PC-3 (cell line): ENCODE data around the gene GRB14. TPM values are rescaled to one million over a fixed set of nuclear protein-coding genes. Genes with fewer than 3 reads are reported as not detected.

Source experiments
- ATAC-seq: fragments of 200-7000 bp; cut with Tn5 transposase; 2 replicates; pipeline ENCODE4 v1.9.1; 2020; ENCODE audit warnings: mild to moderate bottlenecking, moderate library complexity
- BruUV-seq: library from RNA; stranded (reverse); fragments of 400-500 nt; replicated peaks from 2 replicates; lab custom pipeline; 2021; lab: Mats Ljungman, UMichigan
- CTCF ChIA-PET: fragments of 300-600 bp; sonication (Branson Sonifier 250); formaldehyde crosslinking; loops from one replicate; lab custom pipeline; 2022; ENCODE audit warnings: antibody characterized with exemption; lab: Charles Lee
- POLR2A ChIA-PET: fragments of 300-600 bp; sonication (Branson Sonifier 250); formaldehyde crosslinking; loops from one replicate; lab custom pipeline; 2022; ENCODE audit warnings: antibody characterized with exemption; ENCODE audit not compliant: unreplicated experiment; lab: Charles Lee
- DNase-seq: peaks from one replicate; pipeline ENCODE4 v3.0.0-alpha.2; 2015
- H2AFZ ChIP-seq: fragments of 300-600 bp; sonication (generic); 2 replicates; pipeline ENCODE4 v1.6.0; 2016; ENCODE audit warnings: antibody characterized with exemption, low read length
- H3F3A ChIP-seq: fragments of 300-600 bp; sonication (generic); one replicate; pipeline ENCODE4 v1.6.0; 2017; ENCODE audit warnings: antibody characterized with exemption, low read length, control low read depth, mild to moderate bottlenecking; ENCODE audit not compliant: unreplicated experiment
- H3K27ac ChIP-seq: fragments of 300-600 bp; sonication (generic); 2 replicates; pipeline ENCODE4 v1.5.1; 2016; ENCODE audit warnings: mild to moderate bottlenecking, low read length
- H3K27me3 ChIP-seq: fragments of 300-600 bp; sonication (generic); 2 replicates; pipeline ENCODE4 v1.6.1; 2016; ENCODE audit warnings: low read length, mixed read lengths
- H3K36me3 ChIP-seq: fragments of 300-600 bp; sonication (generic); 2 replicates; pipeline ENCODE4 v1.6.1; 2016; ENCODE audit warnings: low read depth, mixed run types, low read length, mixed read lengths
- H3K4me1 ChIP-seq: fragments of 300-600 bp; sonication (generic); 2 replicates; pipeline ENCODE4 v1.5.1; 2016; ENCODE audit warnings: low read length; ENCODE audit not compliant: insufficient read depth
- H3K4me2 ChIP-seq: fragments of 300-600 bp; sonication (generic); 2 replicates; pipeline ENCODE4 v1.6.0; 2016; ENCODE audit warnings: low read length
- H3K4me3 ChIP-seq: fragments of 300-600 bp; sonication (generic); 2 replicates; pipeline ENCODE4 v1.5.1; 2016; ENCODE audit warnings: mild to moderate bottlenecking, low read length, mixed read lengths
- H3K79me2 ChIP-seq: fragments of 300-600 bp; sonication (generic); 2 replicates; pipeline ENCODE4 v1.6.1; 2017; ENCODE audit warnings: low read length, mixed read lengths
- H3K9ac ChIP-seq: fragments of 300-600 bp; sonication (generic); 2 replicates; pipeline ENCODE4 v1.6.0; 2016; ENCODE audit warnings: mild to moderate bottlenecking, low read length
- H3K9me2 ChIP-seq: fragments of 300-600 bp; sonication (generic); replicated peaks from 2 replicates; pipeline ENCODE4 v1.6.1; 2016; ENCODE audit warnings: mixed run types, low read length, mixed read lengths
- H3K9me3 ChIP-seq: fragments of 300-600 bp; sonication (generic); 2 replicates; pipeline ENCODE4 v1.6.1; 2016; ENCODE audit warnings: low read length, mixed read lengths
- H4K20me1 ChIP-seq: fragments of 300-600 bp; sonication (generic); 2 replicates; pipeline ENCODE4 v1.6.1; 2016; ENCODE audit warnings: low read length, mixed read lengths
- CTCF ChIP-seq: fragments of 300-600 bp; sonication (generic); conservative IDR thresholded peaks from 2 replicates; pipeline ENCODE4 v1.5.1; 2017; ENCODE audit warnings: antibody characterized with exemption, low read depth, mild to moderate bottlenecking, low read length
- EZH2 ChIP-seq: fragments of 300-600 bp; sonication (generic); IDR thresholded peaks from one replicate; pipeline ENCODE4 v1.6.1; 2017; ENCODE audit warnings: antibody characterized with exemption, mild to moderate bottlenecking, low read length; ENCODE audit not compliant: unreplicated experiment
- EZH2phosphoT487 ChIP-seq: fragments of 300-600 bp; sonication (generic); IDR thresholded peaks from 2 replicates; pipeline ENCODE4 v1.6.1; 2018; ENCODE audit warnings: mild to moderate bottlenecking, antibody characterized with exemption, low read length, borderline replicate concordance
- intact Hi-C: fragments of 100-400 bp; cut with micrococcal nuclease; formaldehyde crosslinking; loops from 2 replicates; pipeline ENCODE4 v1.9.0; 2023
- total RNA-seq: library from RNA; depleted of rRNA; stranded (reverse); fragments of >200 nt; gene quantifications from 2 replicates; pipeline ENCODE4 v1.2.3, GENCODE V29; 2014

GRB14 gene
- total RNA-seq, 1 experiment from 2014 or later: 0.84 TPM

- Histone ChIP-seq H3K4me1 (peaks cover 22% of the 10 kb centered on the region), H3K79me2 (no peaks in the 10 kb centered on the region), H3K27me3 (no peaks in the 10 kb centered on the region), H3K9me3 (0 out of 2 replicates have a peak, but pooled peaks cover 7% of the 10 kb centered on the region), H3K4me3 (0 out of 2 replicates have a peak overlapping the region, but pooled peaks have one; percentile 15), H3F3A (no peaks in the 10 kb centered on the region), H3K4me2 (peak overlapping the region; percentile 73), H3K9ac (peak overlapping the region; percentile 33; the same call in 1 of the 2 replicates), H3K27ac (peak overlapping the region; percentile 83), H3K36me3 (no peaks in the 10 kb centered on the region), H2AFZ (peak overlapping the region; percentile 58), H4K20me1 (no peaks in the 10 kb centered on the region), H3K9me2 (no peaks in the 10 kb centered on the region)
- POLR2A ChIA-PET: no interaction called here
- intact Hi-C loops: no loop called here
- CTCF ChIA-PET: interaction anchor here (0.6 kb wide), 1 partner anchor 895 kb away, joined by 14 read pairs; no protein-coding TSS in a partner anchor
- BruUV-seq: no TSS peak
- TF ChIP-seq CTCF (no peak), EZH2 (no peak), EZH2phosphoT487 (no peak)
- DNase-seq (no peak), ATAC-seq (no peak)
Measured at GRCh38 chr2:164515030-164515429, 106.3 kb downstream of the GRB14 start.

- Histone ChIP-seq H2AFZ (peak overlapping the region; percentile 58), H3K4me2 (peak overlapping the region; percentile 73), H3K27me3 (no peaks in the 10 kb centered on the region), H3K9me3 (0 out of 2 replicates have a peak, but pooled peaks cover 7% of the 10 kb centered on the region), H4K20me1 (no peaks in the 10 kb centered on the region), H3K79me2 (no peaks in the 10 kb centered on the region), H3K9ac (peak overlapping the region; percentile 33; the same call in 1 of the 2 replicates), H3F3A (no peaks in the 10 kb centered on the region), H3K4me1 (peaks cover 26% of the 10 kb centered on the region), H3K4me3 (no peak overlapping the region), H3K36me3 (no peaks in the 10 kb centered on the region), H3K9me2 (no peaks in the 10 kb centered on the region), H3K27ac (peak overlapping the region; percentile 83)
- peak; percentile 82 for ATAC-seq
- TF ChIP-seq CTCF: no peak
- no peak for TF ChIP-seq EZH2
- no peak for TF ChIP-seq EZH2phosphoT487
- CTCF ChIA-PET: no interaction called here
- DNase-seq: peak; percentile 95
- BruUV-seq: no TSS peak
- POLR2A ChIA-PET: no interaction called here
- intact Hi-C loops: no loop called here
Measured at GRCh38 chr2:164514491-164514890, 106.8 kb downstream of the GRB14 start.

GRCh38 chr2:164512871-164513270 lies 108.4 kb downstream of the GRB14 start:
- H3K27me3 ChIP-seq: no peaks in the 10 kb centered on the region
- no peak for DNase-seq
- no peaks in the 10 kb centered on the region for H3K9me2 ChIP-seq
- H2AFZ ChIP-seq: no peak overlapping the region
- H3K27ac ChIP-seq: no peak overlapping the region
- H3K79me2 ChIP-seq: no peaks in the 10 kb centered on the region
- no peak overlapping the region for H3K9ac ChIP-seq
- ChIA-PET CTCF (no interaction called here), POLR2A (no interaction called here)
- no peaks in the 10 kb centered on the region for H4K20me1 ChIP-seq
- no peak for ATAC-seq
- H3K4me3 ChIP-seq: no peak overlapping the region
- intact Hi-C loops: no loop called here
- BruUV-seq: no TSS peak
- no peak overlapping the region for H3K4me2 ChIP-seq
- H3K4me1 ChIP-seq: peaks cover 32% of the 10 kb centered on the region
- no peaks in the 10 kb centered on the region for H3K36me3 ChIP-seq
- H3K9me3 ChIP-seq: 0 out of 2 replicates have a peak, but pooled peaks cover 7% of the 10 kb centered on the region
- no peaks in the 10 kb centered on the region for H3F3A ChIP-seq
- TF ChIP-seq EZH2phosphoT487 (no peak), EZH2 (no peak), CTCF (no peak)
